Myometrial cell (primary cell): ENCODE results near the gene RRAGC. TPM values are rescaled to one million over a fixed set of nuclear protein-coding genes. Genes with fewer than 3 reads are reported as not detected.

Experiments
- total RNA-seq: library from RNA; depleted of rRNA; stranded (reverse); fragments of >200 nt; gene quantifications from 2 replicates; pipeline ENCODE4 v1.2.3, GENCODE V29; 2015

The RRAGC gene
- total RNA-seq: 5.8 and 11.3 TPM in 2 replicates

GRCh38 chr1:38859561-38860453 lies at the start of gene RRAGC:
Gene RRAGC (minus strand): TSS chr1:38859772. CDS start chr1:38859646, 126 bp downstream.

GRCh38 chr1:38881487-38881886 lies 21.9 kb upstream of the RRAGC start, which contains the start of gene GJA9:
Gene GJA9 (minus strand): TSS chr1:38881587. CDS start chr1:38876098, 5,489 bp downstream.

GRCh38 chr1:38873027-38873969 lies 13.7 kb upstream of the RRAGC start, which contains the start of gene MYCBP:
Gene MYCBP (minus strand): TSS chr1:38873348. CDS start chr1:38873305, 43 bp downstream.

Other genes starting within 250 kb of the RRAGC start
- gene MYCBP, start 13.6 kb upstream of the RRAGC start, total RNA-seq: 36.7 and 49.3 TPM in 2 replicates
- not detected in 2 replicates for gene GJA9, start 21.8 kb upstream of the RRAGC start, total RNA-seq
- gene RHBDL2, start 82.1 kb upstream of the RRAGC start, total RNA-seq: 0.58 and 0.71 TPM in 2 replicates
- gene AKIRIN1, start 131.5 kb upstream of the RRAGC start, total RNA-seq: 35.2 and 44.1 TPM in 2 replicates
- gene NDUFS5, start 166.6 kb upstream of the RRAGC start, total RNA-seq: 461 and 626 TPM in 2 replicates